ENCODE measurements around the gene OR6C1. TPM values are rescaled to one million over a fixed set of nuclear protein-coding genes. Genes with fewer than 3 reads are reported as not detected.

OR6C1 gene
- total and polyA plus RNA-seq, 10 of the 15 experiments (the other 5 are each of a cell fraction or from before 2014, with no cell fraction given) = not detected

- FAIRE-seq (no peak), ATAC-seq (no peak), DNase-seq (ENCODE audit: low read depth, low spot score) (no peak)
- Histone ChIP-seq H3K4me1 (ENCODE audit: control insufficient read depth, insufficient read depth, low read length) (no peaks in the 10 kb centered on the region), H4K20me1 (ENCODE audit: control insufficient read depth, insufficient read depth) (no peaks in the 10 kb centered on the region), H3K27me3 (replicated peaks in 1 of 2; ENCODE audit: control insufficient read depth in 2 of 2, insufficient read depth in 2 of 2, low read length in 1 of 2) (no peaks in the 10 kb centered on the region), H3K9me3 (replicated peaks; ENCODE audit: control insufficient read depth, insufficient read depth, low read length) (no peaks in the 10 kb centered on the region), H3K36me3 (ENCODE audit: control insufficient read depth in 2 of 2, insufficient read depth in 2 of 2, low read length in 1 of 2) (no peaks in the 10 kb centered on the region), H3K79me2 (ENCODE audit: control insufficient read depth, insufficient read depth, low read length) (no peaks in the 10 kb centered on the region), H3K9ac (ENCODE audit: control insufficient read depth, insufficient read depth, low read length) (no peak overlapping the region), H2AFZ (ENCODE audit: control insufficient read depth, low read depth, low read length) (no peak overlapping the region), H3K4me3 (no peak overlapping the region), H3K27ac (ENCODE audit: control insufficient read depth, insufficient read depth) (no peak overlapping the region), H3K4me2 (ENCODE audit: control insufficient read depth, insufficient read depth) (no peak overlapping the region)
- intact Hi-C loops (cut with micrococcal nuclease; ENCODE audit: unreplicated experiment) (no loop called here), in situ Hi-C loops (cut with MboI) (no loop called here)
- ChIA-PET SMC1A (ENCODE audit: uncharacterized antibody, unreplicated experiment) (no interaction called here), POLR2A (no interaction called here), RAD21 (ENCODE audit: unreplicated experiment) (no interaction called here), CTCF (interaction anchor here (0.9 kb wide), 1 partner anchor 331 kb away, joined by 4 read pairs; no protein-coding TSS in a partner anchor)
- TF ChIP-seq SIN3A (IDR thresholded peaks at IDR 0.05; ENCODE audit: low read depth, low read length) (no peak), EGR1 (IDR thresholded peaks at IDR 0.05; ENCODE audit: borderline replicate concordance in 1 of 2, low read depth in 2 of 2, low read length in 2 of 2) (no peak), REST (IDR thresholded peaks at IDR 0.05; ENCODE audit: low read depth, low read length) (no peak), PAX5 (IDR thresholded peaks at IDR 0.05; ENCODE audit: borderline replicate concordance, low read depth, low read length) (no peak), IRF5 (IDR thresholded peaks at IDR 0.05; ENCODE audit: borderline replicate concordance) (no peak), BHLHE40 (IDR thresholded peaks at IDR 0.05; ENCODE audit: borderline replicate concordance in 1 of 2, low read depth in 2 of 2, low read length in 1 of 2) (no peak), USF1 (IDR thresholded peaks at IDR 0.05; ENCODE audit: borderline replicate concordance, extremely low read length, insufficient read depth, low read depth, low read length) (no peak), POLR2A (IDR thresholded peaks at IDR 0.05; ENCODE audit: low read depth, low read length) (no peak), ZBTB33 (IDR thresholded peaks at IDR 0.05) (no peak)
- 0% methylated on average over 2 of the region's 2 CpGs for WGBS (ENCODE audit: insufficient coverage, insufficient replicate concordance, low lambda C conversion rate, missing lambda C conversion rate)
- BruUV-seq (replicated peaks) = no TSS peak
Observed at GRCh38 chr12:55289999-55290398, 24.1 kb upstream of the OR6C1 start.
